ENCODE measurements around the gene DOLPP1.

Gene DOLPP1

DNA sequence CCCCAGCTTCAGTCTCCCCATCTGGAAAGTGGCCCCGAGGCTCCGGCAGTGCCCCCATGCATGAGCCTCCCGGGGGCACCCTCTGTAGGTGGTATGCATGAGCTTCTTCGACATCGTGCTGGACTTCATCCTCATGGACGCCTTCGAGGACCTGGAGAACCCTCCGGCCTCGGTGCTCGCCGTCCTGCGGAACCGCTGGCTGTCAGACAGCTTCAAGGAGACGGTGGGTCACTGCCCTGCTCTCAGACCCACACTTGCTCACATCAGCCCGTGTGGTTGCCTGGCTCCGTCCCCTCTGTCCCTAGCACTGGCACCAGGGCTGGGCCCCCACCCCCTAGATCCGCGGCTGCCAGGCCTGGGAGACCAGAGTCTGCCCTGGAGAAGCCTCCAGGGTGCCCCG is 12.8 kb upstream of the DOLPP1 start:
- Histone ChIP-seq H3K36me3 (ENCODE audit: control insufficient read depth in 2 of 2, insufficient read depth in 2 of 2, low read length in 2 of 2) (peaks cover 24 to 29% of the 10 kb centered on the region in 2 donors), H3K4me1 (ENCODE audit: control insufficient read depth, insufficient read depth, low read length) (no peaks in the 10 kb centered on the region), H3K4me3 (ENCODE audit: low read length in 2 of 2) (no peak overlapping the region), H3K9me3 (ENCODE audit: control insufficient read depth in 2 of 2, low read length in 2 of 2) (no peaks in the 10 kb centered on the region), H3K9ac (ENCODE audit: low read length in 2 of 2) (no peak overlapping the region), H3K27me3 (ENCODE audit: control insufficient read depth in 1 of 2, insufficient read depth in 2 of 2, low read length in 2 of 2) (no peaks in the 10 kb centered on the region), H3K27ac (ENCODE audit: low read length) (no peak overlapping the region)

DNA sequence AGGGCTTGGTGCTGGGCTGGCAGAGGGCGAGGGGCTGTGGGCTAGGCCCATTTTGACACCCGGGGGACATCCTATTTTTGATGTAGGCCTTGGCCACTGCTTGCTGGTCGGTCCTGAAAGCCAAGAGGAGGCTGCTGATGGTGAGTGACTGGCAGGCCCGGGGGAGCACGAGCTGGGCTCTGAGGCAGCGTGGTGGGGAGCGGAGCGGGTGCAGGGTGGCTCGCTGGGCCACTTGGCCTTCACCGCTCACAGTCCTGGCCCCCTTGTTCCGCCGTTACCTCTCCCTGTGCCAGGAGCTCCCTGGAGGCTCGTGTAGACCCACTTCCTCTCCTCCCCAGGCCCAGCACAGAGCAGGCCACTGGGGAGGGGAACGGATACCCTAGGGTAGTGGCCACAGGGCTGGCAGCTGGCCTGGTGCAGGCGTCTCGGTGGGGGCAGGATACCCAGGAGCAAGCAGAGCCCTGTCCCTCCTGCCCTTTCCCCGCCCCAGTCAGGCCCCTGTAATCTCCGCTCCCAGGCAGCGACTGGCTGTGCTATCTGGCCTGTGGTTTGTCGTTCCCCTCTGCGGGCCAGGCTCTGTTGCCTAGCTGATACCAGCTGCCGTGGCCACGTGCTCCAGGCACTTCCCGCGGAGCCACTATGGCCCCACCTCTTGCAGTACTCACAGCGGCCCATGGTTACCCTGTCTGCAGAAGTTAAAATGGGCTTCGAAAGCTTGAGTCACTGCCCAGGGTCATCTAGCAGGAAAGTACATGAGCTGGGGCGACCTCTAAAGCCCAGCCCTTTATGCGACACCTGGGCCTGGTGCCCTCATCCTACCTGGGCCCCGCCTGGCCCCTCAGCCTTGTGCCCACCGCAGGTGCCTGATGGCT is 11.7 kb upstream of the DOLPP1 start:
- Histone ChIP-seq H3K4me3 (ENCODE audit: low read length in 2 of 2) (no peak overlapping the region), H3K27me3 (ENCODE audit: control insufficient read depth in 1 of 2, insufficient read depth in 2 of 2, low read length in 2 of 2) (no peaks in the 10 kb centered on the region), H3K4me1 (ENCODE audit: control insufficient read depth, insufficient read depth, low read length) (no peaks in the 10 kb centered on the region), H3K9me3 (ENCODE audit: control insufficient read depth in 2 of 2, low read length in 2 of 2) (no peaks in the 10 kb centered on the region), H3K27ac (ENCODE audit: low read length) (no peak overlapping the region), H3K9ac (ENCODE audit: low read length in 2 of 2) (no peak overlapping the region), H3K36me3 (ENCODE audit: control insufficient read depth in 2 of 2, insufficient read depth in 2 of 2, low read length in 2 of 2) (peaks cover 22 to 23% of the 10 kb centered on the region in 2 donors)

DNA sequence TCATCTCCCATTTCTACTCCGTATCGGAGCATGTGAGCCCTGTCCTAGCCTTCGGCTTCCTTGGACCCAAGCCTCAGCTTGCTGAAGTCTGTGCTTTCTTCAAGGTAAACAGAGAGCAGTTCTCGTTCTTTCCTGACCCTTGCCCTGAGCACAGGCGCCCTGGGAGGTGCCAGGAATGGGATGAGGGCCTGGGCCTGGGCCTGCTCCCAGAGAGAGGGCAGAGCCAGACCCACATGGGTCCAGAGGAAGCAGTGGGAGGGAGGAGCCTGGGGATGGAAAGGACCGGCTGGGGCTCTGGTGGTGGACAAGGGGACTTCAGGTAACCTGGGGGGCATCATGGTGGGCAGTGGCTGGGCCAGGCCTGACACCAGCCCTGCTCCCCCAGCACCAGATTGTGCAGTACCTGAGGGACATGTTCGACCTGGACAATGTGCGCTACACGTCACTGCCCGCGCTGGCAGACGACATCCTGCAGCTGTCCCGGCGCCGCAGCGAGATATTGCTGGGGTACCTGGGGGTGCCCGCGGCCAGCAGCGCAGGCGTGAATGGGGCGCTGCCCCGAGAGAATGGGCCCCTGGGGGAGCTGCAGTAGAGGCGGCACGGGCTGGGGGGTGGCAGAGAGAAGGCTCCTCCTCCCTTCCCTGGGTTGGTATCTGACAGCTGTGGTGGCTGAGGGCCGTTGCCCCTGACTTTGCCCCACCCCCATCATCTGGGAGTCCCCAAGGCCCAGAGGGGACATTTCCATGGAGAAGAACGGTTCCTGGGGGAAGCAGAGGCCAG is 10.9 kb upstream of the DOLPP1 start:
- Histone ChIP-seq H3K36me3 (ENCODE audit: control insufficient read depth in 2 of 2, insufficient read depth in 2 of 2, low read length in 2 of 2) (peaks cover 19 to 23% of the 10 kb centered on the region in 2 donors), H3K4me3 (ENCODE audit: low read length in 2 of 2) (no peak overlapping the region), H3K27me3 (ENCODE audit: control insufficient read depth in 1 of 2, insufficient read depth in 2 of 2, low read length in 2 of 2) (no peaks in the 10 kb centered on the region), H3K27ac (ENCODE audit: low read length) (no peak overlapping the region), H3K4me1 (ENCODE audit: control insufficient read depth, insufficient read depth, low read length) (no peaks in the 10 kb centered on the region), H3K9ac (ENCODE audit: low read length in 2 of 2) (no peak overlapping the region), H3K9me3 (ENCODE audit: control insufficient read depth in 2 of 2, low read length in 2 of 2) (no peaks in the 10 kb centered on the region)

DNA sequence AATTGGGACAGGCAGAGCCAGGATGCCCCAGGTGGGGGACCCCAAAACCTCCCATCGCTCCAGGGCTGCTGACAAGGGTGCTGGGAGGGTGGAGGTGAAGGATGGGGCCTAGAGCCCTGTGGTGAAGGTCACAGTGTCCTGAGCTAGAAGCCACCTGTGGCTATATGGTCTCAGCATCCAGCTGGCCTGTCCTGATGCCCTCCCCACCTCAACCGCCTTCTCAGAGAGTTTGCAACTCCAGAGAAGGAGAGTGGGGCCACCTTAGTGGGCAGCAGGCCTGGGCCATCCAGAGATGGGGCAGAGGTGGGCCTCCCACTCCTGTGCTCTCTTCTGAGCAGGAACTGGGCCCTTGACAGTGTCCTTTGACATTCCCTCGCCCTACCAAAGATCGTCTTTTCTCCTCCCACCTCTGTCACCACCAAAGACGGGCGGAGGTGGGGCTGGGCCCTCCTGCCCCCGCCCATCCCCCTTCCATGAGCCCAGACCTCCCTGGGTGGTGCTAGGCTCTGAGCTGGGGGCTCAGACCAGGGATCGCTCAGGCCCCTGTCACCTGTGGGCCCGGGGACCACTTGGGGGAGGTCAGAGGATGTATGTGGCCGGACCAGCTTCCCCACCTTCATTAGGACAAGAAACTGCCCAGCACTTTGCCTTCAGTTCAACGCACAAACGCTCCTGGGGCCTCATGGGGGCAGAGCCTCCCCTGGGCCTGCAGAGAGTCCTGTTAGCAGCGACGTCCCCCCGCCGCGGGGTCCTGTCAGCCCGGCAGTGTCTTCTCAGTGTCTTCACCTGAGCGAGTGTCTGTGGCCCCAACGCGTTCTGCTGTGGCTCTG is 10.0 kb upstream of the DOLPP1 start:
- H3K4me1 ChIP-seq (ENCODE audit: control insufficient read depth, insufficient read depth, low read length): no peaks in the 10 kb centered on the region
- H3K4me3 ChIP-seq (ENCODE audit: low read length in 2 of 2): no peak overlapping the region
- no peak overlapping the region for H3K27ac ChIP-seq (ENCODE audit: low read length)
- H3K27me3 ChIP-seq (ENCODE audit: control insufficient read depth in 1 of 2, insufficient read depth in 2 of 2, low read length in 2 of 2): no peaks in the 10 kb centered on the region
- no peak overlapping the region for H3K9ac ChIP-seq (ENCODE audit: low read length in 2 of 2)
- H3K9me3 ChIP-seq (ENCODE audit: control insufficient read depth in 2 of 2, low read length in 2 of 2): no peaks in the 10 kb centered on the region
- peaks cover 14 to 18% of the 10 kb centered on the region in 2 donors for H3K36me3 ChIP-seq (ENCODE audit: control insufficient read depth in 2 of 2, insufficient read depth in 2 of 2, low read length in 2 of 2)

DNA sequence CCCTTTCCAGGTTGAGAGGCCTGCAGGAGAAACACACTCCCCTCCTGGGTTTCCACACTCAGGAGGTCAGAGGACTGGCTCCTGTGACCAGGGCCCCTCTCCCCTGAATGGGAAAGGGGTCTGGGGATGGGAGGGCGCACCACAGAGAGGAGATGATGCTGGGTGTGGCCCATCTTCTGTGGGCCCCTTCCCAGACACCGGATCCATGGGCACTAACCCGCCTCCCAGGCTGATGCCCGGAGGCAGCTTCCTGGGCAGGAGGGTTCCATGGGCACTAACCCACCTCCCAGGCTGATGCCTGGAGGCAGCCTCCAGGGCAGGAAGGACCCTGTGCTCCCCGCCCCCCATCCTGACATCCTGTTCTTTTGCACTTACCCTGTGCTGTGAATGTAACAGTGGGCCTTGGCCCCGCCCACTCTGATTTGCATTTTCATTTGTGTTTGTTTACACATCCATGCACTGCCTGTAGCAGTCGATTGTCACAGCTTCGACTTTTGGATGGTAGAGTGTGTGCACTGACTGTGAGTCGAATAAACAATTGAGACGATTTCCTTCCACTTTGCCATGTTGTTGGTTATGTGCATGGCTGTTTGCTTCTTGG is 9.3 kb upstream of the DOLPP1 start:
- H3K9ac ChIP-seq (ENCODE audit: low read length in 2 of 2): no peak overlapping the region
- H3K4me3 ChIP-seq (ENCODE audit: low read length in 2 of 2): no peak overlapping the region
- H3K4me1 ChIP-seq (ENCODE audit: control insufficient read depth, insufficient read depth, low read length): no peaks in the 10 kb centered on the region
- H3K9me3 ChIP-seq (ENCODE audit: control insufficient read depth in 2 of 2, low read length in 2 of 2): no peaks in the 10 kb centered on the region
- H3K27ac ChIP-seq (ENCODE audit: low read length): no peak overlapping the region
- H3K27me3 ChIP-seq (ENCODE audit: control insufficient read depth in 1 of 2, insufficient read depth in 2 of 2, low read length in 2 of 2): no peaks in the 10 kb centered on the region
- H3K36me3 ChIP-seq (ENCODE audit: control insufficient read depth in 2 of 2, insufficient read depth in 2 of 2, low read length in 2 of 2): peaks cover 12 to 18% of the 10 kb centered on the region in 2 donors

DNA sequence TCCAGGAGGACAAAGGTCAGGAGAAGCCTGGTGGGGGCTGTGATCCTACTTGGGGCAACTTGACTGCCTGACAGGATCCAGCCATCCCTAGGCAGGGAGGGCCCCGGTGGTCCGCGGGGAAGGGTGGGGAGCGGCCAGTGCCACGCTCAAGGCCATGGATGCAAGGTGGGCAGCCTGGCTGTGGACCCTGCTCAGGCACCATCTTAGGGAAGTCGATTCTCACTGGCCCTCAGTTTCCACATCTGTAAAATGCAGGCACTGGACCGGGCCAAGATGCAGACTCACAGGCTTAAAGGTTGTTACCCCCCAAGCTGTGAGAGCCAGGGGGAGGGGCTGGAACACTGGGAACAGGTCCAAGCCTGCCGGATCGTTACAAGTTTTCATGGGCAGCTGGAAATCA is 8.7 kb upstream of the DOLPP1 start:
- peaks cover 12 to 18% of the 10 kb centered on the region in 2 donors for H3K36me3 ChIP-seq (ENCODE audit: control insufficient read depth in 2 of 2, insufficient read depth in 2 of 2, low read length in 2 of 2)
- no peaks in the 10 kb centered on the region for H3K4me1 ChIP-seq (ENCODE audit: control insufficient read depth, insufficient read depth, low read length)

DNA sequence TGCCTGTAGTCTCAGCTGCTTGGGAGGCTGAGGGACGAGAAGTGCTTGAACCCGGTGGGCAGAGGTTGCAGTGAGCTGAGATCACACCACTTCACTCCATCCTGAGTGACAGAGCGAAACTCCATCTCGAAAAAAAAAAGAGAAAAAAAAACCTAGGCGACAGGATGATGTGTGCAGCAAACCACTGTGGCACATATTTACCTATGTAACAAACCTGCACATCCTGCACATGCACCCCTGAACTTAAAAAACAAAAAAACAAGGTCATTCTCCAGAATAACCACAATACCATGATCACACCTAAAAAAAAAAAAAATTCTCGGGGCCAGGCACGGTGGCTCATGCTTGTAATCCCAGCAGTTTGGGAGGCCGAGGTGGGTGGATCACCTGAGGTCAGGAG is 7.5 kb upstream of the DOLPP1 start:
- Histone ChIP-seq H3K9ac (ENCODE audit: low read length in 2 of 2) (no peak overlapping the region), H3K36me3 (ENCODE audit: control insufficient read depth in 2 of 2, insufficient read depth in 2 of 2, low read length in 2 of 2) (peaks cover 7 to 8% of the 10 kb centered on the region in 2 donors), H3K4me3 (ENCODE audit: low read length in 2 of 2) (no peak overlapping the region), H3K9me3 (ENCODE audit: control insufficient read depth in 2 of 2, low read length in 2 of 2) (no peaks in the 10 kb centered on the region), H3K27me3 (ENCODE audit: control insufficient read depth in 1 of 2, insufficient read depth in 2 of 2, low read length in 2 of 2) (no peaks in the 10 kb centered on the region), H3K27ac (ENCODE audit: low read length) (no peak overlapping the region), H3K4me1 (ENCODE audit: control insufficient read depth, insufficient read depth, low read length) (no peaks in the 10 kb centered on the region)

More for the DNA sequence above, 8.7 kb upstream of the DOLPP1 start:
- no peak overlapping the region for H3K9ac ChIP-seq (ENCODE audit: low read length in 2 of 2)
- H3K9me3 ChIP-seq (ENCODE audit: control insufficient read depth in 2 of 2, low read length in 2 of 2): no peaks in the 10 kb centered on the region
- no peaks in the 10 kb centered on the region for H3K27me3 ChIP-seq (ENCODE audit: control insufficient read depth in 1 of 2, insufficient read depth in 2 of 2, low read length in 2 of 2)
- no peak overlapping the region for H3K27ac ChIP-seq (ENCODE audit: low read length)
- no peak overlapping the region for H3K4me3 ChIP-seq (ENCODE audit: low read length in 2 of 2)

DNA sequence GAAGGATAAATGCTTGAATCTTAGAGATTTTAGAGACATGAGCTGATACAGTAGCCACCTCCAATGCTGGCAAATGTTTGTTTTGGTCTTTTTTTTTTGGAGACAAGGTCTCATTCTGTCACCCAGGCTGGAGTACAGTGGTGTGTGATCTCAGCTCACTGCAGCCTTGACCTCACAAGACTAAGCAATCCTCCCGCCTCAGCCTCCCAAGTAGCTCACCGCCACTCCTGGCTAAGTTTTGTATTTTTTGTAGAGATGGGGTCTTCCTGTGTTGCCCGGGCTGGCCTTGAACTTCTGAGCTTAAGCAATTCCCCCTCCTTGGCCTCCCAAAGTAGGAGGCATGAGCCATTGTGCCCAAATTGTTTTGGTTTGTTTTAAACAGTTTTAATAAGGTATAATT is 6.8 kb upstream of the DOLPP1 start:
- Histone ChIP-seq H3K27ac (ENCODE audit: low read length) (no peak overlapping the region), H3K4me1 (ENCODE audit: control insufficient read depth, insufficient read depth, low read length) (no peaks in the 10 kb centered on the region), H3K9ac (ENCODE audit: low read length in 2 of 2) (no peak overlapping the region), H3K27me3 (ENCODE audit: control insufficient read depth in 1 of 2, insufficient read depth in 2 of 2, low read length in 2 of 2) (no peaks in the 10 kb centered on the region), H3K4me3 (ENCODE audit: low read length in 2 of 2) (no peak overlapping the region), H3K9me3 (ENCODE audit: control insufficient read depth in 2 of 2, low read length in 2 of 2) (no peaks in the 10 kb centered on the region), H3K36me3 (ENCODE audit: control insufficient read depth in 2 of 2, insufficient read depth in 2 of 2, low read length in 2 of 2) (peaks cover 2 to 5% of the 10 kb centered on the region in 2 donors)

DNA sequence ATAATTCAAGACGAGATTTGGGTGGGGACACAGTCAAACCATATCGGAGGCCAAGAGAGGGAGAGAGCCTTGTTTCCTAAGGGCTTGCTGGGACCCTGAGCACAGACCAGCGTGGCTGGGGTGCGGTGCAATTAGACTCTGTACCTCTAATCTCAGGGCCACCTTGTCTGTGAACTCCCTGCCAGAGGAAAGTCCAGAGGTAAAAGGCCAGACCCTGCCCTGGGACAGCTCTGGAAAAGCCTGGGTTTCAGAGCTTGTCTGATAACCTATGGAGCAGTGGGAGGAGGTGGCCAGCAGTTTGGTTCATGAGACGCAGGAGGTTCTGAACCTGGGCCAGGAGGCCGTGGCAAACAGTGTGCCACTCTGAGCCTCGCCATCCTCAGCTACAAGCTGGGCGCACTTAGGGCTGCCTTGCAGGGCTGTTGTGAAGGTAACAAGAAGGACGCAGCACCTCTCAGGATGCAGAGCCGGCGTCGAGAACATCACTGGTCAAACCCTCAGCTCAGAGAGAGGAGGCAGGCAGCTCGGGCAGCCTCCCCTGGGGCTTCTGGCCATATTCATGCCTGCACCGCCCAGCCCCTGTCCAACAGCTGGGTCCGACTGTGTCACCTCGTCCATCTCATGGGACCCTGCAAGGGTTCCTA is 4.8 kb upstream of the DOLPP1 start:
- Histone ChIP-seq H3K27me3 (ENCODE audit: control insufficient read depth in 1 of 2, insufficient read depth in 2 of 2, low read length in 2 of 2) (no peaks in the 10 kb centered on the region), H3K9me3 (ENCODE audit: control insufficient read depth in 2 of 2, low read length in 2 of 2) (no peaks in the 10 kb centered on the region), H3K4me3 (ENCODE audit: low read length in 2 of 2) (no peak overlapping the region), H3K9ac (ENCODE audit: low read length in 2 of 2) (no peak overlapping the region), H3K27ac (ENCODE audit: low read length) (no peak overlapping the region), H3K36me3 (ENCODE audit: control insufficient read depth in 2 of 2, insufficient read depth in 2 of 2, low read length in 2 of 2) (no peaks in the 10 kb centered on the region), H3K4me1 (ENCODE audit: control insufficient read depth, insufficient read depth, low read length) (peaks cover 8% of the 10 kb centered on the region)

DNA sequence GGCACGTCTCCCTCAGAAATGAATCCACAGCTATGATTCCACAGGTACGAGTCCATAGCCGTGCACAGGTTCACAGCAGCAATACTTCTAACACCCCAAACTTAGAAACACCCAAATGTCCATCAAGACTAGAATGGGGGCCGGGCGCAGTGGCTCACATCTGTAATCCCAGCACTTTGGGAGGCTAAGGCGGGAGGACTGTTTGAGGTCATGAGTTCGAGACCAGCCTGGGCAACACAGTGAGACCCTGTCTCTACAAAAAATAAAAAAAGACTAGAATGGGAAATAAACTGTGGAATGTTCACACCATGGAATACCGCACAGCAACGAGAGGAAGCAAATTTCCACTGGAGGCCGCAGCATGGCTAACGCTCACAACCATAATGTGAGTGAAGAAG is 4.3 kb upstream of the DOLPP1 start:
- Histone ChIP-seq H3K27me3 (ENCODE audit: control insufficient read depth in 1 of 2, insufficient read depth in 2 of 2, low read length in 2 of 2) (no peaks in the 10 kb centered on the region), H3K4me1 (ENCODE audit: control insufficient read depth, insufficient read depth, low read length) (peaks cover 12% of the 10 kb centered on the region), H3K36me3 (ENCODE audit: control insufficient read depth in 2 of 2, insufficient read depth in 2 of 2, low read length in 2 of 2) (no peaks in the 10 kb centered on the region), H3K27ac (ENCODE audit: low read length) (no peak overlapping the region), H3K9ac (ENCODE audit: low read length in 2 of 2) (no peak overlapping the region), H3K4me3 (ENCODE audit: low read length in 2 of 2) (no peak overlapping the region), H3K9me3 (ENCODE audit: control insufficient read depth in 2 of 2, low read length in 2 of 2) (no peaks in the 10 kb centered on the region)

Measured in stomach smooth muscle (tissue), 2 donors.